ENCODE measurements around the gene SFT2D1. TPM values are rescaled to one million over a fixed set of nuclear protein-coding genes. Genes with fewer than 3 reads are reported as not detected.
"Not testable (repeated sequence)": the region's sequence is repeated elsewhere in the genome, so short reads cannot be mapped to it uniquely, and the experiment has no call there.

SFT2D1 gene
- total and polyA plus RNA-seq, 7 donors = 11.6 to 54.9 (median 16.4) TPM

DNA sequence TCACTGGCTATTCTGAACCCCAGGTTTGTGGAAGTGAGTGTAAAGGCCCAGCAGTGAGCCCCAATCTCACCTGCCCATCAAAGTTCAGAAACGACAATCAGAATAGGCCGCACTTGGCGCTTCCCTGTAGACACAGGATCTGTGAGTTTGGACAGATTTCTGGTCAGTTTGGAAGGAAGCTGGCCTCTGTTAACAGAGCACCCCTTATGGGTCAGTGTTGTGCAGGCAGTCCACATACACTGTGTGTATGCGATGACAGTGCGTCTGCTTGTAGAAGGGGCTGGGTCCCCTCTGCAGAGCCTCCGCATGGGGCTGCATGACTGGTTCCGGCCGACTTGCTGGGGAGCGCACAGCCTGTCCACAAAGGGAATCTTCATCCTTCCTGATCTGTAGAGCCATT lies 43.8 kb upstream of the SFT2D1 start:
- intact Hi-C loops (cut with DNase I) = no loop called here
- Histone ChIP-seq H3K36me3 (ENCODE audit: insufficient read depth in 1 of 2, low read depth in 1 of 2) (no peaks in the 10 kb centered on the region), H3K27me3 (ENCODE audit: insufficient read depth in 3 of 3, low read length in 2 of 3) (no peaks in the 10 kb centered on the region), H3K4me3 (no peak overlapping the region), H3K27ac (no peak overlapping the region), H3K4me1 (peaks cover 1% of the 10 kb centered on the region), H3K9me3 (no peaks in the 10 kb centered on the region)
- 95 to 98% (median 97%) methylated on average over 9 of the region's 9 CpGs for WGBS, 3 donors
- ATAC-seq (no peak), DNase-seq (no peak)
- TF ChIP-seq CTCF (IDR thresholded peaks at IDR 0.05) = no peak

- H3K36me3 ChIP-seq (ENCODE audit: insufficient read depth in 1 of 2, low read depth in 1 of 2); ATAC-seq; H3K27me3 ChIP-seq (ENCODE audit: insufficient read depth in 3 of 3, low read length in 2 of 3); H3K9me3 ChIP-seq: not testable (repeated sequence)
- 18 to 26% (median 21%) methylated on average over 22 of the region's 22 CpGs for WGBS, 3 donors
- intact Hi-C loops (cut with DNase I) = loop anchor here (5.0 kb wide), 1 partner anchor 42 kb away; the partner anchor contains the start of gene SFT2D1 (in 2 of the 2)
- Histone ChIP-seq H3K27ac (peak overlapping the region; percentile 94), H3K4me1 (peaks cover 23% of the 10 kb centered on the region), H3K4me3 (peak overlapping the region; percentile 92)
- peak in 1 of 2 donors; percentile 57 for DNase-seq
- TF ChIP-seq CTCF (IDR thresholded peaks at IDR 0.05) = peak; percentile 31
Measured at GRCh38 chr6:166383802-166384363, 41.5 kb upstream of the SFT2D1 start.

GRCh38 chr6:166382933-166383801 lies 40.8 kb upstream of the SFT2D1 start, which contains the start of gene MPC1:
Gene MPC1 (minus strand): TSS chr6:166382940. CDS start chr6:166382876, 64 bp downstream.
- no peak for TF ChIP-seq CTCF (IDR thresholded peaks at IDR 0.05)
- Histone ChIP-seq H3K36me3 (ENCODE audit: insufficient read depth in 1 of 2, low read depth in 1 of 2) (no peaks in the 10 kb centered on the region), H3K27ac (peak within 1 kb of the TSS; percentile 94), H3K4me3 (peak within 1 kb of the TSS; percentile 92), H3K27me3 (ENCODE audit: insufficient read depth in 3 of 3, low read length in 2 of 3) (no peaks in the 10 kb centered on the region), H3K4me1 (peaks cover 25% of the 10 kb centered on the region), H3K9me3 (no peaks in the 10 kb centered on the region)
- intact Hi-C loops (cut with DNase I) = loop anchor here (5.0 kb wide), 1 partner anchor 41 kb away; the partner anchor contains the start of gene SFT2D1 (in 2 of the 2)
- whole genome bisulfite sequencing, 3 donors = 0 to 1% (median 0%) methylated on average over 58 to 94 of the region's 94 CpGs
- ATAC-seq (peak; percentile 96 to 98 (median 96)), DNase-seq (peak; percentile 98)

GRCh38 chr6:166382500-166382932 lies 40.2 kb upstream of the SFT2D1 start:
- Histone ChIP-seq H3K4me1 (peaks cover 29% of the 10 kb centered on the region), H3K27ac (peak overlapping the region; percentile 94), H3K27me3 (ENCODE audit: insufficient read depth in 3 of 3, low read length in 2 of 3) (no peaks in the 10 kb centered on the region), H3K4me3 (peak overlapping the region; percentile 92), H3K36me3 (ENCODE audit: insufficient read depth in 1 of 2, low read depth in 1 of 2) (no peaks in the 10 kb centered on the region), H3K9me3 (no peaks in the 10 kb centered on the region)
- WGBS, 3 donors = 0 to 1% (median 1%) methylated on average over 23 to 46 of the region's 46 CpGs
- intact Hi-C loops (cut with DNase I) = loop anchor here (5.0 kb wide), 1 partner anchor 40 kb away; the partner anchor contains the start of gene SFT2D1 (in 2 of the 2)
- TF ChIP-seq CTCF (IDR thresholded peaks at IDR 0.05) = no peak
- ATAC-seq = peak; percentile 20 to 54 (median 27)
- no peak for DNase-seq
